WTC11 (cell line): ENCODE results near the gene SNX21. TPM values are rescaled to one million over a fixed set of nuclear protein-coding genes. Genes with fewer than 3 reads are reported as not detected.

Source experiments
- ATAC-seq: fragments of 200-7000 bp; cut with Tn5 transposase; 2 replicates; pipeline ENCODE4 v1.10.0; 2021; ENCODE audit warnings: mild to moderate bottlenecking, moderate library complexity
- Bru-seq: library from RNA; stranded (reverse); fragments of 400-500 nt; gene quantifications from one replicate; lab custom pipeline; 2021; lab: Mats Ljungman, UMichigan
- CTCF ChIA-PET: fragments of 300-600 bp; sonication (Branson Sonifier 250); formaldehyde crosslinking; loops from one replicate; lab custom pipeline; 2021; ENCODE audit warnings: antibody characterized with exemption; lab: Charles Lee
- POLR2A ChIA-PET: fragments of 350-600 bp; sonication (Branson Sonifier 250); formaldehyde crosslinking; loops from one replicate; lab custom pipeline; 2021; ENCODE audit warnings: antibody characterized with exemption; lab: Charles Lee
- DNase-seq: peaks from one replicate; pipeline ENCODE4 v3.0.0; 2021; ENCODE audit warnings: low spot score
- H3K27ac Mint-ChIP-seq: 2 replicates; pipeline ENCODE4 v1.8.0; 2021; ENCODE audit warnings: mixed read lengths
- H3K27me3 Mint-ChIP-seq: 2 replicates; pipeline ENCODE4 v1.8.0; 2021; ENCODE audit warnings: low read depth, mild to moderate bottlenecking, moderate library complexity, mixed read lengths
- H3K36me3 Mint-ChIP-seq: 2 replicates; pipeline ENCODE4 v1.8.0; 2021; ENCODE audit warnings: mixed read lengths
- H3K4me1 Mint-ChIP-seq: 2 replicates; pipeline ENCODE4 v1.8.0; 2022; ENCODE audit warnings: mixed read lengths
- H3K4me3 Mint-ChIP-seq: 2 replicates; pipeline ENCODE4 v1.8.0; 2021; ENCODE audit warnings: mild to moderate bottlenecking, moderate library complexity, mixed read lengths
- H3K9me3 Mint-ChIP-seq: 2 replicates; pipeline ENCODE4 v1.8.0; 2021; ENCODE audit warnings: mixed read lengths
- ATF1 ChIP-seq: sonication (generic); formaldehyde crosslinking; IDR thresholded peaks from 2 replicates; pipeline ENCODE4 v1.8.1; 2023; ENCODE audit warnings: mild to moderate bottlenecking, moderate library complexity, missing genetic modification reagents
- CREM ChIP-seq: sonication (generic); formaldehyde crosslinking; IDR thresholded peaks from 2 replicates; pipeline ENCODE4 v1.8.1; 2022; ENCODE audit warnings: mild to moderate bottlenecking, missing genetic modification reagents, moderate library complexity
- ELF4 ChIP-seq: sonication (generic); formaldehyde crosslinking; IDR thresholded peaks from 2 replicates; pipeline ENCODE4 v1.8.1; 2022; ENCODE audit warnings: low read depth, mild to moderate bottlenecking, moderate library complexity, missing genetic modification reagents
- FOXP1 ChIP-seq: sonication (generic); formaldehyde crosslinking; IDR thresholded peaks from 2 replicates; pipeline ENCODE4 v1.8.0; 2022; ENCODE audit warnings: missing genetic modification reagents, mild to moderate bottlenecking, moderate library complexity, borderline replicate concordance
- GABPB1 ChIP-seq: sonication (generic); formaldehyde crosslinking; IDR thresholded peaks from 2 replicates; pipeline ENCODE4 v1.8.1; 2023; ENCODE audit warnings: mild to moderate bottlenecking, missing genetic modification reagents
- GTF2I ChIP-seq: fragments of 250-450 bp; sonication (Bioruptor Pico); conservative IDR thresholded peaks from 2 replicates; pipeline ENCODE4 v1.4.0; 2021; ENCODE audit warnings: mild to moderate bottlenecking
- MXD4 ChIP-seq: fragments of 250-450 bp; sonication (Bioruptor Pico); IDR thresholded peaks from 2 replicates; pipeline ENCODE4 v1.8.0; 2021; ENCODE audit warnings: mild to moderate bottlenecking, moderate library complexity, borderline replicate concordance
- MYBL2 ChIP-seq: sonication (generic); formaldehyde crosslinking; IDR thresholded peaks from 2 replicates; pipeline ENCODE4 v1.8.1; 2023; ENCODE audit warnings: mild to moderate bottlenecking, moderate library complexity, missing genetic modification reagents
- NFE2L1 ChIP-seq: sonication (generic); formaldehyde crosslinking; IDR thresholded peaks from 2 replicates; pipeline ENCODE4 v1.8.1; 2023; ENCODE audit warnings: missing genetic modification reagents
- NR1H2 ChIP-seq: sonication (generic); formaldehyde crosslinking; IDR thresholded peaks from 2 replicates; pipeline ENCODE4 v1.9.0; 2021; ENCODE audit warnings: mild to moderate bottlenecking, moderate library complexity, missing genetic modification reagents
- NR2C2 ChIP-seq: sonication (generic); formaldehyde crosslinking; IDR thresholded peaks from 2 replicates; pipeline ENCODE4 v1.8.0; 2022; ENCODE audit warnings: mild to moderate bottlenecking, missing genetic modification reagents
- RELA ChIP-seq: sonication (generic); formaldehyde crosslinking; IDR thresholded peaks from 2 replicates; pipeline ENCODE4 v1.8.1; 2022; ENCODE audit warnings: missing genetic modification reagents, mild to moderate bottlenecking, borderline replicate concordance
- SMAD4 ChIP-seq: sonication (generic); formaldehyde crosslinking; IDR thresholded peaks from 2 replicates; pipeline ENCODE4 v1.8.0; 2022; ENCODE audit warnings: mild to moderate bottlenecking, missing genetic modification reagents
- SP1 ChIP-seq: sonication (generic); formaldehyde crosslinking; conservative IDR thresholded peaks from 2 replicates; pipeline ENCODE4 v1.8.1; 2022; ENCODE audit warnings: missing genetic modification reagents
- TEAD1 ChIP-seq: sonication (generic); formaldehyde crosslinking; IDR thresholded peaks from 2 replicates; pipeline ENCODE4 v1.8.0; 2022; ENCODE audit warnings: mild to moderate bottlenecking, missing genetic modification reagents
- ZNF121 ChIP-seq: sonication (generic); formaldehyde crosslinking; IDR thresholded peaks from 2 replicates; pipeline ENCODE4 v1.8.0; 2023; ENCODE audit warnings: missing genetic modification reagents
- ZNF423 ChIP-seq: fragments of 250-450 bp; sonication (Bioruptor Pico); IDR thresholded peaks from 2 replicates; pipeline ENCODE4 v2.1.2; 2022; ENCODE audit warnings: mild to moderate bottlenecking, moderate library complexity
- ZNF671 ChIP-seq: fragments of 250-450 bp; sonication (Bioruptor Pico); IDR thresholded peaks from 2 replicates; pipeline ENCODE4 v1.8.0; 2021; ENCODE audit warnings: mild to moderate bottlenecking
- long read RNA-seq, 3 experiments: library from RNA in 1 of 3; library from capped mRNA in 1 of 3; library from polyadenylated mRNA in 1 of 3; unstranded in 2 of 3; stranded (forward) in 1 of 3; transcript quantifications; one replicate each; pipeline ENCODE4 v2.0.0, GENCODE V29; 2021
- total RNA-seq: library from RNA; stranded (reverse); gene quantifications from 3 replicates; pipeline ENCODE4 v1.2.3, GENCODE V29; 2021
- TF ChIP-seq, protein P1 (sequence below): fragments of 250-450 bp; sonication (Bioruptor Pico); conservative IDR thresholded peaks from 2 replicates; pipeline ENCODE4 v1.9.0; 2021; ENCODE audit warnings: mild to moderate bottlenecking
- TF ChIP-seq, protein P2 (sequence below): sonication (generic); formaldehyde crosslinking; IDR thresholded peaks from 2 replicates; pipeline ENCODE4 v1.8.0; 2022; ENCODE audit warnings: mild to moderate bottlenecking, missing genetic modification reagents
- TF ChIP-seq, protein P3 (sequence below): sonication (generic); formaldehyde crosslinking; IDR thresholded peaks from 2 replicates; pipeline ENCODE4 v1.8.1; 2023; ENCODE audit warnings: mild to moderate bottlenecking, missing genetic modification reagents, moderate library complexity
- TF ChIP-seq, protein P4 (sequence below): sonication (generic); formaldehyde crosslinking; IDR thresholded peaks from 2 replicates; pipeline ENCODE4 v1.8.0; 2022; ENCODE audit warnings: missing genetic modification reagents
- TF ChIP-seq, protein P5 (sequence below): sonication (generic); formaldehyde crosslinking; IDR thresholded peaks from 2 replicates; pipeline ENCODE4 v1.8.0; 2023; ENCODE audit warnings: missing genetic modification reagents
- TF ChIP-seq, protein P6 (sequence below): fragments of 250-450 bp; sonication (Bioruptor Pico); IDR thresholded peaks from 2 replicates; pipeline ENCODE4 v2.1.2; 2022; ENCODE audit warnings: mild to moderate bottlenecking, moderate library complexity
- TF ChIP-seq, protein P7 (sequence below): sonication (generic); formaldehyde crosslinking; IDR thresholded peaks from 2 replicates; pipeline ENCODE4 v1.8.1; 2023; ENCODE audit warnings: mild to moderate bottlenecking, missing genetic modification reagents, moderate library complexity

Gene SNX21, protein sequence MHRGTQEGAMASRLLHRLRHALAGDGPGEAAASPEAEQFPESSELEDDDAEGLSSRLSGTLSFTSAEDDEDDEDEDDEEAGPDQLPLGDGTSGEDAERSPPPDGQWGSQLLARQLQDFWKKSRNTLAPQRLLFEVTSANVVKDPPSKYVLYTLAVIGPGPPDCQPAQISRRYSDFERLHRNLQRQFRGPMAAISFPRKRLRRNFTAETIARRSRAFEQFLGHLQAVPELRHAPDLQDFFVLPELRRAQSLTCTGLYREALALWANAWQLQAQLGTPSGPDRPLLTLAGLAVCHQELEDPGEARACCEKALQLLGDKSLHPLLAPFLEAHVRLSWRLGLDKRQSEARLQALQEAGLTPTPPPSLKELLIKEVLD
- total RNA-seq (17.9 to 23.1 TPM (median 21.7 TPM) in 3 replicates), Bru-seq, nascent RNA (percentile 78 among the genes with signal in this experiment)
- long read RNA-seq, experiment 1, transcript SNX21-204 (3 exons, 1,824 nt): minor isoform, 5 of 27 reads
- long read RNA-seq, experiment 1, transcript SNX21-212 (4 exons, 1,607 nt): major isoform, 6 of 27 reads
- long read RNA-seq, experiment 1, transcript SNX21-202 (3 exons, 3,106 nt): major isoform, 6 of 27 reads
- long read RNA-seq, experiment 1, partial matches to known transcripts: 1 of 27 reads
- long read RNA-seq, experiment 1, other reads (novel, unspliced or antisense): 7 of 27 reads
- long read RNA-seq, experiment 2, partial matches to known transcripts: 9 of 24 reads
- long read RNA-seq, experiment 2, other reads (novel, unspliced or antisense): 15 of 24 reads
- long read RNA-seq, experiment 3: 0 reads

DNA sequence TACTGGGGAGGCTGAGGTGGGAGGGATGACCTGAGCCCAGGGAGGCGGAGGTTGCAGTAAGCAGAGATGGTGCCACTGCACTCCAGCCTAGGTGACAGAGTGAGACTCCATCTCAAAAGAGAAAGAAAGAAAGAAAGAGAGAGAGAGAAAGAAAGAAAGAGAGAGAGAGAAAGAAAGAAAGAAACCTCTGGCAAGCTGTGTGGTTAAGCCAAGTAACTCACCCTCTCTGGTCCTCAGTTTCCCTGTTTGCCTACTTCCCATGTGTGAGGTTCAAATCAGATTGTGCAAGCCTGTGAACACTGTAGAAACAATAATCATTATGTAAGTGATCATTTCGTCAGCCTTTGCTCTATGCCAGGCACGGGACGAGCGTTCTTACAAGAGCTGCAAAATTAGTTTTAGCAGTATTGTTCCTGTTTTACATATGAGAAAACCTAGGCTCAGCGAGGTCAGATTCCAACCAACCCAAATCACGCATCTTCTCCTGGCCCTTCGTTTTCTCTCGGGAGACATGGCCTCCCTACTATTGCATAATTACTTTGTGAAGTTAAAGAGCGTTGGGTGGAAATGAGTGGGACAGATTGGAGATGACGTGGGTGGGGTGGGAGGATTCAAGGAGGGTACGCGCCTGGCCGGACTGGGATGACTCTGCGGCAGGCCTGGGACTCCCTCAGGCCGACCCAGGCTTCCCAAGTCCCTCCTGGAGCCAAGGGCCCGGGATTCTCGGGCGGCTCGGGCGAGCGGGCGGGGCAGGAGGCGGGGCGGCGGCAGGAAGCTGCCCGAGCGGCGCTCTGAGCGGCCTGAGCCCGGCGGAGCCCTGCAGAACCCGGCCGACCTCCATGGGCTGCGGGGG is at the start of gene SNX21:
Gene SNX21, plus strand, starts transcription at position 770 of the 853 bp plus-strand sequence. CDS start 121 bp downstream, outside the sequence.
- H3K4me3 Mint-ChIP-seq: peak within 1 kb of the TSS; percentile 76
- H3K27me3 Mint-ChIP-seq: no peaks in the 10 kb centered on the region
- no peak for TF ChIP-seq SMAD4 (CRISPR knock-in tag)
- TF ChIP-seq, protein P1, sequence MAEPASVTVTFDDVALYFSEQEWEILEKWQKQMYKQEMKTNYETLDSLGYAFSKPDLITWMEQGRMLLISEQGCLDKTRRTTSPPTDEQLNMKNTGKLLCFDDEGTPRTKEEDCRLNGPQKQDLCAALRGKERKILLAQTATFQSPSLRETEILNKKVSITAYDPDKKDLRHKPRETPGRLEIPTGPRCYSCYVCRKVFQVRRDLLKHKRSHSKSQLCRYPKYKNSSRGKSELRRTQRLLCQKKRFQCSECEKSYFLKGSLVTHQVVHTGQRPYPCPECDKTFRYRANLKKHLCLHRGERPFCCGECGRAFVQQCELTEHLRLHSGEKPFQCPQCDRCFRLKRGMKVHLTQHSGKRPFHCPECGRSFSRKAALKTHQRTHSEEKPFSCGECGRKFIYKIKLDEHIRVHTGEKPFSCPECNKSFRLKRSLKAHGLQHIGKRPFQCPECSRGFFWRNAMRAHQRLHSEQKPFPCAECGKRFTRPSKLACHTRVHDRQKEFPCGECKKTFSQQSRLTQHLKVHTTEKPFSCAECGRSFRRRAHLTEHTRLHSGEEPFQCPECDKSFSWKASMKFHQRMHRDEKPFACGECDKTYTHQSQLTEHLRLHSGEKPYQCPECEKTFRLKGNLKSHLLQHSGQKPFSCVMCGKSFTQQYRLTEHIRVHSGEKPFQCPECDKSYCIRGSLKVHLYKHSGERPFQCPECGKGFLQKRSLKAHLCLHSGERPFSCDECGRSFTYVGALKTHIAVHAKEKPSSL (CRISPR knock-in tag): no peak
- 0 out of 2 replicates have a peak, but pooled peaks have one; percentile 65 for TF ChIP-seq ZNF423 (CRISPR knock-in tag)
- TF ChIP-seq NFE2L1: 0 out of 2 replicates have a peak, but pooled peaks have one; percentile 18
- TF ChIP-seq CREM (CRISPR knock-in tag): no peak
- no peak; the same call in 1 of the 2 replicates for TF ChIP-seq MYBL2 (CRISPR knock-in tag)
- TF ChIP-seq TEAD1 (CRISPR knock-in tag): peak; percentile 13; the same call in 1 of the 2 replicates
- TF ChIP-seq NR2C2 (CRISPR knock-in tag): no peak
- no peak for TF ChIP-seq ATF1 (CRISPR knock-in tag)
- no peak for TF ChIP-seq MXD4 (CRISPR knock-in tag)
- no peak for TF ChIP-seq SP1 (CRISPR knock-in tag)
- TF ChIP-seq NR1H2 (CRISPR knock-in tag): no peak
- TF ChIP-seq, protein P2, sequence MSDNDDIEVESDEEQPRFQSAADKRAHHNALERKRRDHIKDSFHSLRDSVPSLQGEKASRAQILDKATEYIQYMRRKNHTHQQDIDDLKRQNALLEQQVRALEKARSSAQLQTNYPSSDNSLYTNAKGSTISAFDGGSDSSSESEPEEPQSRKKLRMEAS: no peak
- no peak for TF ChIP-seq ELF4 (CRISPR knock-in tag)
- TF ChIP-seq, protein P3, sequence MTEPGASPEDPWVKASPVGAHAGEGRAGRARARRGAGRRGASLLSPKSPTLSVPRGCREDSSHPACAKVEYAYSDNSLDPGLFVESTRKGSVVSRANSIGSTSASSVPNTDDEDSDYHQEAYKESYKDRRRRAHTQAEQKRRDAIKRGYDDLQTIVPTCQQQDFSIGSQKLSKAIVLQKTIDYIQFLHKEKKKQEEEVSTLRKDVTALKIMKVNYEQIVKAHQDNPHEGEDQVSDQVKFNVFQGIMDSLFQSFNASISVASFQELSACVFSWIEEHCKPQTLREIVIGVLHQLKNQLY (CRISPR knock-in tag): no peak
- TF ChIP-seq GTF2I (CRISPR knock-in tag): no peak
- TF ChIP-seq GABPB1 (CRISPR knock-in tag): peak; percentile 89
- no peak for TF ChIP-seq FOXP1
- TF ChIP-seq, protein P4, sequence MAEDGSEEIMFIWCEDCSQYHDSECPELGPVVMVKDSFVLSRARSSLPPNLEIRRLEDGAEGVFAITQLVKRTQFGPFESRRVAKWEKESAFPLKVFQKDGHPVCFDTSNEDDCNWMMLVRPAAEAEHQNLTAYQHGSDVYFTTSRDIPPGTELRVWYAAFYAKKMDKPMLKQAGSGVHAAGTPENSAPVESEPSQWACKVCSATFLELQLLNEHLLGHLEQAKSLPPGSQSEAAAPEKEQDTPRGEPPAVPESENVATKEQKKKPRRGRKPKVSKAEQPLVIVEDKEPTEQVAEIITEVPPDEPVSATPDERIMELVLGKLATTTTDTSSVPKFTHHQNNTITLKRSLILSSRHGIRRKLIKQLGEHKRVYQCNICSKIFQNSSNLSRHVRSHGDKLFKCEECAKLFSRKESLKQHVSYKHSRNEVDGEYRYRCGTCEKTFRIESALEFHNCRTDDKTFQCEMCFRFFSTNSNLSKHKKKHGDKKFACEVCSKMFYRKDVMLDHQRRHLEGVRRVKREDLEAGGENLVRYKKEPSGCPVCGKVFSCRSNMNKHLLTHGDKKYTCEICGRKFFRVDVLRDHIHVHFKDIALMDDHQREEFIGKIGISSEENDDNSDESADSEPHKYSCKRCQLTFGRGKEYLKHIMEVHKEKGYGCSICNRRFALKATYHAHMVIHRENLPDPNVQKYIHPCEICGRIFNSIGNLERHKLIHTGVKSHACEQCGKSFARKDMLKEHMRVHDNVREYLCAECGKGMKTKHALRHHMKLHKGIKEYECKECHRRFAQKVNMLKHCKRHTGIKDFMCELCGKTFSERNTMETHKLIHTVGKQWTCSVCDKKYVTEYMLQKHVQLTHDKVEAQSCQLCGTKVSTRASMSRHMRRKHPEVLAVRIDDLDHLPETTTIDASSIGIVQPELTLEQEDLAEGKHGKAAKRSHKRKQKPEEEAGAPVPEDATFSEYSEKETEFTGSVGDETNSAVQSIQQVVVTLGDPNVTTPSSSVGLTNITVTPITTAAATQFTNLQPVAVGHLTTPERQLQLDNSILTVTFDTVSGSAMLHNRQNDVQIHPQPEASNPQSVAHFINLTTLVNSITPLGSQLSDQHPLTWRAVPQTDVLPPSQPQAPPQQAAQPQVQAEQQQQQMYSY (CRISPR knock-in tag): peak; percentile 93
- TF ChIP-seq, protein P5, sequence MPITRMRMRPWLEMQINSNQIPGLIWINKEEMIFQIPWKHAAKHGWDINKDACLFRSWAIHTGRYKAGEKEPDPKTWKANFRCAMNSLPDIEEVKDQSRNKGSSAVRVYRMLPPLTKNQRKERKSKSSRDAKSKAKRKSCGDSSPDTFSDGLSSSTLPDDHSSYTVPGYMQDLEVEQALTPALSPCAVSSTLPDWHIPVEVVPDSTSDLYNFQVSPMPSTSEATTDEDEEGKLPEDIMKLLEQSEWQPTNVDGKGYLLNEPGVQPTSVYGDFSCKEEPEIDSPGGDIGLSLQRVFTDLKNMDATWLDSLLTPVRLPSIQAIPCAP (CRISPR knock-in tag): no peak
- no peak for TF ChIP-seq ZNF121 (CRISPR knock-in tag)
- TF ChIP-seq, protein P6, sequence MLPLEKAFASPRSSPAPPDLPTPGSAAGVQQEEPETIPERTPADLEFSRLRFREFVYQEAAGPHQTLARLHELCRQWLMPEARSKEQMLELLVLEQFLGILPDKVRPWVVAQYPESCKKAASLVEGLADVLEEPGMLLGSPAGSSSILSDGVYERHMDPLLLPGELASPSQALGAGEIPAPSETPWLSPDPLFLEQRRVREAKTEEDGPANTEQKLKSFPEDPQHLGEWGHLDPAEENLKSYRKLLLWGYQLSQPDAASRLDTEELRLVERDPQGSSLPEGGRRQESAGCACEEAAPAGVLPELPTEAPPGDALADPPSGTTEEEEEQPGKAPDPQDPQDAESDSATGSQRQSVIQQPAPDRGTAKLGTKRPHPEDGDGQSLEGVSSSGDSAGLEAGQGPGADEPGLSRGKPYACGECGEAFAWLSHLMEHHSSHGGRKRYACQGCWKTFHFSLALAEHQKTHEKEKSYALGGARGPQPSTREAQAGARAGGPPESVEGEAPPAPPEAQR: no peak
- TF ChIP-seq, protein P7, sequence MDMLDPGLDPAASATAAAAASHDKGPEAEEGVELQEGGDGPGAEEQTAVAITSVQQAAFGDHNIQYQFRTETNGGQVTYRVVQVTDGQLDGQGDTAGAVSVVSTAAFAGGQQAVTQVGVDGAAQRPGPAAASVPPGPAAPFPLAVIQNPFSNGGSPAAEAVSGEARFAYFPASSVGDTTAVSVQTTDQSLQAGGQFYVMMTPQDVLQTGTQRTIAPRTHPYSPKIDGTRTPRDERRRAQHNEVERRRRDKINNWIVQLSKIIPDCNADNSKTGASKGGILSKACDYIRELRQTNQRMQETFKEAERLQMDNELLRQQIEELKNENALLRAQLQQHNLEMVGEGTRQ: no peak
- TF ChIP-seq ZNF671 (CRISPR knock-in tag): no peak
- no peak for TF ChIP-seq RELA
- POLR2A ChIA-PET: interaction anchor here (0.9 to 2.0 kb wide), 4 partner anchors 9 to 102 kb away, joined by 3 to 9 read pairs (median 6); partner anchors contain the start of gene PCIF1
- H3K4me1 Mint-ChIP-seq: peaks cover 18% of the 10 kb centered on the region
- CTCF ChIA-PET: interaction anchor here (0.7 to 2.7 kb wide), 9 partner anchors 9 to 178 kb away, joined by 3 to 27 read pairs (median 5); partner anchors contain the start of gene ZSWIM1
- DNase-seq (peak; percentile 86), ATAC-seq (peak; percentile 91)
- H3K9me3 Mint-ChIP-seq: no peaks in the 10 kb centered on the region
- peak within 1 kb of the TSS; percentile 88 for H3K27ac Mint-ChIP-seq
- H3K36me3 Mint-ChIP-seq: peaks cover 3% of the 10 kb centered on the region; the same call in 1 of the 2 replicates
